Neuronal stem cell (in vitro differentiated cells): Measurements from ENCODE around the gene CCDC136.

Source experiments
- DNase-seq: peaks from one replicate; pipeline ENCODE4 v3.0.0-alpha.2; 2013; ENCODE audit warnings: low spot score
- H2AFZ ChIP-seq: one replicate; pipeline ENCODE4 v1.6.1; 2013; ENCODE audit warnings: mild to moderate bottlenecking, low read length, inconsistent platforms
- H2AK5ac ChIP-seq: 2 replicates; pipeline ENCODE4 v1.6.1; 2013; ENCODE audit warnings: low read depth, mild to moderate bottlenecking, inconsistent platforms, low read length, moderate library complexity, mixed read lengths
- H2BK120ac ChIP-seq: 2 replicates; pipeline ENCODE4 v1.6.1; 2013; ENCODE audit warnings: low read depth, mild to moderate bottlenecking, inconsistent platforms, low read length, moderate library complexity, mixed read lengths
- H2BK12ac ChIP-seq: one replicate; pipeline ENCODE4 v1.6.1; 2013; ENCODE audit warnings: low read length, inconsistent platforms
- H2BK15ac ChIP-seq: 2 replicates; pipeline ENCODE4 v1.6.1; 2013; ENCODE audit warnings: mild to moderate bottlenecking, low read length, inconsistent platforms, mixed read lengths
- H2BK5ac ChIP-seq: one replicate; pipeline ENCODE4 v1.6.1; 2013; ENCODE audit warnings: inconsistent platforms, mild to moderate bottlenecking, low read length, moderate library complexity
- H3K14ac ChIP-seq: one replicate; pipeline ENCODE4 v1.6.1; 2013; ENCODE audit warnings: low read length, inconsistent platforms
- H3K18ac ChIP-seq: 2 replicates; pipeline ENCODE4 v1.6.1; 2013; ENCODE audit warnings: low read length, inconsistent platforms
- H3K23ac ChIP-seq: 2 replicates; pipeline ENCODE4 v1.6.1; 2013; ENCODE audit warnings: low read depth, mild to moderate bottlenecking, mixed read lengths, low read length, inconsistent platforms; ENCODE audit not compliant: poor library complexity
- H3K27ac ChIP-seq: replicated peaks from 3 replicates; pipeline ENCODE4 v1.5.1; 2013; ENCODE audit warnings: low read length, inconsistent platforms
- H3K27me3 ChIP-seq, 3 experiments: 2 replicates each; pipeline ENCODE4 v1.6.1; 2013; ENCODE audit warnings: low read length in 3 of 3, mild to moderate bottlenecking in 2 of 3, inconsistent platforms in 1 of 3, low read depth in 1 of 3, mixed read lengths in 1 of 3, moderate library complexity in 1 of 3; ENCODE audit not compliant: control insufficient read depth in 3 of 3, insufficient read depth in 3 of 3
- H3K36me3 ChIP-seq, 2 donors: replicated peaks in 1 of 2; 2 replicates each; pipeline ENCODE4 v1.6.1; 2013; ENCODE audit warnings: low read length in 2 of 2; ENCODE audit not compliant: control insufficient read depth in 2 of 2, insufficient read depth in 2 of 2
- H3K4ac ChIP-seq: 2 replicates; pipeline ENCODE4 v1.6.1; 2013; ENCODE audit warnings: inconsistent platforms, mild to moderate bottlenecking, low read length, moderate library complexity
- H3K4me1 ChIP-seq, 2 donors: 1 replicate in 1 of 2; 2 replicates in 1 of 2; pipeline ENCODE4 v1.6.1; 2013; ENCODE audit warnings: low read length in 2 of 2, low read depth in 1 of 2; ENCODE audit not compliant: control insufficient read depth in 2 of 2, insufficient read depth in 1 of 2
- H3K4me2 ChIP-seq: one replicate; pipeline ENCODE4 v1.6.1; 2013; ENCODE audit warnings: mild to moderate bottlenecking, low read length, inconsistent platforms; ENCODE audit not compliant: insufficient read depth, poor library complexity, severe bottlenecking
- H3K4me3 ChIP-seq, 2 donors: 2 replicates each; pipeline ENCODE4 v1.5.1; 2013; ENCODE audit warnings: low read length in 2 of 2, mild to moderate bottlenecking in 2 of 2, inconsistent platforms in 1 of 2, moderate library complexity in 1 of 2
- H3K79me1 ChIP-seq: one replicate; pipeline ENCODE4 v1.6.1; 2013; ENCODE audit warnings: low read depth, mild to moderate bottlenecking, inconsistent platforms, low read length, moderate library complexity
- H3K9ac ChIP-seq: one replicate; pipeline ENCODE4 v1.6.1; 2013; ENCODE audit warnings: mild to moderate bottlenecking, low read depth, low read length, inconsistent platforms; ENCODE audit not compliant: poor library complexity
- H3K9me3 ChIP-seq, 2 donors: replicated peaks in 1 of 2; 2 replicates each; pipeline versions ENCODE3 to v1.6.1; 2013; ENCODE audit warnings: low read length in 2 of 2, mild to moderate bottlenecking in 2 of 2, inconsistent platforms in 1 of 2, low read depth in 1 of 2, mixed read lengths in 1 of 2, moderate library complexity in 1 of 2; ENCODE audit not compliant: control insufficient read depth in 2 of 2, insufficient read depth in 1 of 2
- H4K8ac ChIP-seq: one replicate; pipeline ENCODE4 v1.6.1; 2013; ENCODE audit warnings: low read depth, mild to moderate bottlenecking, inconsistent platforms, low read length, moderate library complexity
- H4K91ac ChIP-seq: one replicate; pipeline ENCODE4 v1.6.1; 2013; ENCODE audit warnings: low read length, low read depth, mild to moderate bottlenecking, inconsistent platforms; ENCODE audit not compliant: poor library complexity
- WGBS, 2 donors: extraction: QIAGEN DNeasy Blood & Tissue Kit; methylation state at CpG; one replicate each; pipeline ENCODE4 v1.1.7; 2013; ENCODE audit warnings: missing lambda C conversion rate in 2 of 2, mixed read lengths in 1 of 2; ENCODE audit not compliant: insufficient read length in 2 of 2, insufficient replicate concordance in 1 of 2; ENCODE audit errors: extremely low coverage in 2 of 2; 5-methylcytosine and 5-hydroxymethylcytosine counted together

Gene CCDC136

GRCh38 chr7:128838109-128838779 is 46.5 kb downstream of the CCDC136 start:
- peak overlapping the region; percentile 70 for H3K9ac ChIP-seq
- no peak overlapping the region for H3K4ac ChIP-seq
- H3K4me1 ChIP-seq = peaks cover 10% of the 10 kb centered on the region in 2 donors
- no peak overlapping the region for H2BK12ac ChIP-seq
- no peak overlapping the region for H2BK120ac ChIP-seq
- H3K4me2 ChIP-seq = no peak overlapping the region
- H3K18ac ChIP-seq = no peak overlapping the region
- no peak for DNase-seq
- no peaks in the 10 kb centered on the region for H3K27me3 ChIP-seq
- peak overlapping the region; percentile 52 for H2AK5ac ChIP-seq
- no peak overlapping the region for H3K27ac ChIP-seq
- no peak overlapping the region for H2BK15ac ChIP-seq
- H4K91ac ChIP-seq = no peak overlapping the region
- peaks cover 15% of the 10 kb centered on the region for H3K79me1 ChIP-seq
- H3K14ac ChIP-seq = no peak overlapping the region
- WGBS, 2 donors = no CpG with 5 or more reads among the region's 22 CpGs
- H3K9me3 ChIP-seq = no peaks in the 10 kb centered on the region
- peak overlapping the region; percentile 43 for H3K23ac ChIP-seq
- H2BK5ac ChIP-seq = peak overlapping the region; percentile 68
- no peak overlapping the region for H4K8ac ChIP-seq
- H3K36me3 ChIP-seq = peaks cover 0 to 70% of the 10 kb centered on the region in 2 donors
- no peak overlapping the region for H3K4me3 ChIP-seq
- no peak overlapping the region for H2AFZ ChIP-seq

GRCh38 chr7:128838981-128839731 is 47.4 kb downstream of the CCDC136 start:
- H3K79me1 ChIP-seq = peaks cover 15% of the 10 kb centered on the region
- no peak overlapping the region for H2BK12ac ChIP-seq
- H3K18ac ChIP-seq = no peak overlapping the region
- no peak overlapping the region for H2BK15ac ChIP-seq
- no peak for DNase-seq
- H3K27ac ChIP-seq = no peak overlapping the region
- no peak overlapping the region for H4K8ac ChIP-seq
- H3K9ac ChIP-seq = no peak overlapping the region
- no CpG with 5 or more reads among the region's 17 CpGs for WGBS, 2 donors
- H3K4me3 ChIP-seq = no peak overlapping the region
- no peaks in the 10 kb centered on the region for H3K27me3 ChIP-seq
- no peak overlapping the region for H3K4ac ChIP-seq
- no peak overlapping the region for H4K91ac ChIP-seq
- H2AK5ac ChIP-seq = no peak overlapping the region
- H3K14ac ChIP-seq = no peak overlapping the region
- H3K4me1 ChIP-seq = peaks cover under 1 to 1% of the 10 kb centered on the region in 2 donors
- no peak overlapping the region for H2BK120ac ChIP-seq
- no peaks in the 10 kb centered on the region for H3K9me3 ChIP-seq
- H2BK5ac ChIP-seq = no peak overlapping the region
- no peak overlapping the region for H3K4me2 ChIP-seq
- H3K36me3 ChIP-seq = peaks cover 0 to 80% of the 10 kb centered on the region in 2 donors
- peak overlapping the region; percentile 43 for H3K23ac ChIP-seq
- H2AFZ ChIP-seq = no peak overlapping the region

- Histone ChIP-seq H2BK15ac (no peak overlapping the region), H3K23ac (no peak overlapping the region), H2BK12ac (no peak overlapping the region), H2BK120ac (no peak overlapping the region), H4K8ac (no peak overlapping the region), H3K4me1 (no peaks in the 10 kb centered on the region), H3K79me1 (peaks cover 17% of the 10 kb centered on the region), H3K27ac (no peak overlapping the region), H3K4ac (no peak overlapping the region), H3K4me3 (no peak overlapping the region), H3K18ac (no peak overlapping the region), H2AK5ac (no peak overlapping the region), H3K36me3 (peaks cover 0 to 86% of the 10 kb centered on the region in 2 donors), H3K14ac (no peak overlapping the region), H4K91ac (no peak overlapping the region), H2AFZ (no peak overlapping the region), H2BK5ac (no peak overlapping the region), H3K9ac (no peak overlapping the region), H3K4me2 (no peak overlapping the region), H3K27me3 (no peaks in the 10 kb centered on the region), H3K9me3 (no peaks in the 10 kb centered on the region)
- no peak for DNase-seq
- no CpG with 5 or more reads among the region's 13 CpGs for WGBS, 2 donors
These were observed 48.0 kb downstream of the CCDC136 start for GRCh38 chr7:128839751-128840177.
